GM19023 (cell line): Measurements from ENCODE around the gene LCP2.

ENCODE experiments used
- ATAC-seq: cut with Tn5 transposase; IDR thresholded peaks from one replicate; pipeline ENCODE4 v1.9.1; 2021; ENCODE audit warnings: mild to moderate bottlenecking, moderate library complexity; ENCODE audit not compliant: unreplicated experiment

The LCP2 gene

DNA sequence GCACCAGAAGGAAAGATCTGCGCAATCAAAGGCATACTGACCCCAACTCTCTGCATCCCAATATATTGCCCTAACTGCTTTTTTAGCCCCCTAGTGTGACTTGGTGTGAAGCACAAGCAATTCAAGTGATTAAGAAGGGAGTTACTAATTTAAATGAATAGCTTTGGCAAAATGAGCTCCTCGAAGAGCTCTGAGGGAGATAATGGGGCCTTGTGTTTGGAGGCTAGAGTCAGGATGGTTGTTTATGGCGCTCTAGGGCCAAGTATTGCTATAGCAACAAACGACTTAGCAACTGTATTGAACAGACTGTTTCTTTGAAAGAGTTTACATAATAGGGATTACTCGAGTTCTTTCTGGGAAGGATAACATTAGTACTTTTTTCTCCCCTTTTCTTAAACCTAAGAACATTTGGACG, 76.2 kb downstream of the LCP2 start:
- ATAC-seq = no peak

DNA sequence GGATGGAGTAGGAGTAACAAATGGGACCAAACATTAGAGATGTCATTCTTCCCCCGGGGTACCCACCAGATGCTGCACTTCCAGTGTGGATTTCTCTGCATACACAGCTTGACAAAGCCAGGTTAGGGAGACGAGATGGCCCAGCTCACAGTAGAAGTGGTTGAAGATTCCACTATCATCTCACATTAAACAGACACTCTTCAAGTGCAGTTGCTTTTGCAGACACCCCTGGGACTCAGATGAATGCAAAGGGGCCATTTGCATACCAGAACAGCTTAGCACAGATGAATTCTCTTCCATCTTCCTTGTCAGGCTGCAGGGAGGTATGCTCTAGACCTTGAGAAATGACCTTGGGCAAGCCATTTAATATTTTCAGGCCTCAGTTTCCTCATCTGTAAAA, 77.4 kb downstream of the LCP2 start:
- no peak for ATAC-seq

GRCh38 chr5:170219615-170220014, 78.0 kb downstream of the LCP2 start:
- no peak for ATAC-seq

GRCh38 chr5:170218726-170219125, 78.9 kb downstream of the LCP2 start:
- ATAC-seq = no peak

DNA sequence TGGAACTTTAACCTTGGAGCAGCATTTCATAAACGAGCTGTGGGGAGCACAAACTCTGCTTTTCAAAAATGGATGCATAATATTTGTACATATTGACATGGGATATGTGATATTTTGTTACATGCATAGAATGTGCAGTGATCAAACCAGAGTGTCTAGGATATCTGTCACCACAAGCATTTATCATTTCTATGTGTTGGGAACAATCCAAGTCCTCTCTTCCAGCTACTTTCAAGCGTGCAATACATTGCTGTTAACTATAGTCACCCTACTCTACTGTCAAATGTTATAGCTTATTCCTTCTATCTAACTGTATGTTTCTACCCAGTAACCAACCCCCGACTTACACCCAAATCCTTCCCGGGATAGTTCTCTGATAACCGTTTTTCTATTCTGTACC, 79.7 kb downstream of the LCP2 start:
- no peak for ATAC-seq

DNA sequence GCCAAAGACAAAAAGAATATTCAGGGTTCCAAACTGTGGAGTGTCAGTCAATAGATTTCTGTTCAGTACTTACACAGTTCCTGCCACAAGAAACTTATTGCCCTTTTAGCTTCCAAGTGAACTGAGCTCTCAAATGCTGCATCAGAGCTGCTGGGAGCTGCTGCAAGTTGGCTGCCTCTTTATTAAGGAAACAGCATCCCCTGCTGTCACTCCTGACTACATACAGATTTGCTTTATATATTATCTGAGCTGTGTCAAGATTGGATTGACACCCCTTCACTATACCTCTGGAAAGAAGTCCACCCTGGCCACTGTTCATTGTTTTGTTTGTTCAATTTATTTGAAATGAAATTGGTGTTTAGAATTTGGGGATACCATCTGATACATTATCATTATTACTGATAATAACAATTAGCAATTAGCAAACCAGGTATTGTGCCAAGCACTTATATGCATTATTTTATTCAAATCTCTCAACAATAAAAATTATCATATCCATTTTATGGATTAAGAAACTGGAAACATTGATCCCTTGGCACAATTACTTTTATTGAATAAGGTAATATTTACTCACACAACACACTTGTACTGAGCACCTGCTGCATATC, 81.2 kb downstream of the LCP2 start:
- no peak for ATAC-seq

DNA sequence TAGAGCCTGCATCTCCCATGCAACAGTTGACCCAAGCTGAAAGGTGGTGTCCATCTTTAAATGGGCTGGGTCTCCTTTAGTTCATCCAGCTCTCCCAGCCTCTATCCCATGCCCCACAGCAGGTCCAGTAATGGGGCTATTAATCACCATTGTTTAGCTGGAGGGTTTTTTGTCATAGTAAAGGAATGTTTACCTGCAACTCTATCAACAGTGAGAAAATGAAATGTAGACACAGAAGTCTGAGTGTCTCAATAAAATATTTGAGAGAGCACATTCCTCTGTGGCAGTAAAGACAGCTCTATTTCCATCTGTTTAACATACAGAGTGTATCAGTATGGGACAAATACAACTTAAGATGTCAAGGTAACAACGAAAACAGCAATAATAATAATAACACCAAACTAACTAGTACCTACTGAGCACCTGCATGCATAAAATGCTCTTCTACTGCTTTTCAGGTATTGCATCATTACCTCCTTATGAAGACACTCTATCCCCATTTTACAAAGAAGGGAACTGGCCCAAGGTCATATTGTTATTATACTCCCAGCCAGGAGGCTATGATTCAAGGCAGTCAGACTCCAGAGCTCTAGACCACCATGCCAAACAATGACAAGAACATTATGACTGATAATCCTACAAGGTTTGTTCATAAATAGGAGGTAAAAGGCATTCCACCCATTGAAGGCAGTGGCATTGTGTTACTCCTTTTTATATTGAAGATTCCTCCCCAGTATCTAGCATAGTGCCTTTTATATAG, 85.8 kb downstream of the LCP2 start:
- no peak for ATAC-seq

DNA sequence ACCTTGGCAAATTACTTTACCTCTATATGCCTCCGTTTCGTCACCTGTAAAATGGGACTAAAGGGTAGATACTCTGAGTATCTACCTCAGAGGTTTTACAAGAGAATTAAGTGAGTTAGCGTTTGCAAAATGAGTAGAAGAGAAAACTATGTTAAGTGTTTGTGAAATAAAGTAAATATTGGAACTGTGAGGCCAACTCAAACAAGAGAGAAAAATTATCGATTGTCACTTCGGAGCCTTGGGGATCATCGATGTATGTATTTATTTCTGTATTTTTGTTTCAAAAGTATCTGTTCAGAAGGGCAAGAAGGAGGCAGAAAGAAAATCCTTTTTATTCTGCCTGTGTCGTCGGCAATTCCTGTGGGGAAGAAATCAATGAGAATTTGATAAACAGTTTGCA, 90.6 kb downstream of the LCP2 start:
- ATAC-seq = no peak

- ATAC-seq = no peak
Measured at GRCh38 chr5:170206216-170206615, 91.4 kb downstream of the LCP2 start.

GRCh38 chr5:170204202-170204601, 93.4 kb downstream of the LCP2 start:
- no peak for ATAC-seq

DNA sequence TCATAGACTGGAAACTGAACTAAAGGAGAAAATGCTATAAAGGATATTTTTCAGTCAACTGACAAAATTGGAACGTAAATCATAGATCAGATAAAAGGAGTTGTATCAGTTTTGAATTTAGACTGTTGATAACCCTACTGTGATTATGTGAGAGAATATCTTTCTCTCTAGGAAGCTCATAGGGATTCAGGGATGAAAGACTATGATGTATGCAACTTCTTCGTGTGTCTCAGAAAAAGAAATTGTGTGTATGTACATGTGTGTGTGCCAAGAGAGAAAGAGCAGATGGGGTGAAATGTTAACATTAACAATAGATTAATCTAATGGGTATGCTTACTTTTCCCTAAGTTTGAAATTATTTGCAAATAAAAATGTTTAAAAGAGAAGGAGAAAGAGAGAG, 95.5 kb downstream of the LCP2 start:
- ATAC-seq = no peak

DNA sequence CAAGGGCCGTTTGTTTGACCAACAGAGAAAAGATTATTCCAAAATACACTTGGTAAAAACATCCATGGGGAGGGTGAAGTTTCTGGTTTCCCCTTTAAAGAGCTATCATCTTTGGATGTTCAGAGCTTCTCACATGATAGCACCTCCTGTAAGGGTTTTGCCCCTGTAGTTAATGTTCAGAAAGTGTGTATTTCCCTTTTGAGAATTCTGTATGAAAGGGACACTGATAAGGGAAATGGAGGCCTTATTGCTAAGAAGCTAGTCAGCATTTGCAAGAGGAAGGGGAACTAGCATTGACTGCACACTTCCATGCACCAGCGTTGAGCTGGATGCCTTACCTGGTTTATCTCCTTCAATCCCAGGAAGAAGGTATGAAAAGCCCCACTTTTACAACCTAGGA, 96.3 kb downstream of the LCP2 start:
- ATAC-seq = no peak

DNA sequence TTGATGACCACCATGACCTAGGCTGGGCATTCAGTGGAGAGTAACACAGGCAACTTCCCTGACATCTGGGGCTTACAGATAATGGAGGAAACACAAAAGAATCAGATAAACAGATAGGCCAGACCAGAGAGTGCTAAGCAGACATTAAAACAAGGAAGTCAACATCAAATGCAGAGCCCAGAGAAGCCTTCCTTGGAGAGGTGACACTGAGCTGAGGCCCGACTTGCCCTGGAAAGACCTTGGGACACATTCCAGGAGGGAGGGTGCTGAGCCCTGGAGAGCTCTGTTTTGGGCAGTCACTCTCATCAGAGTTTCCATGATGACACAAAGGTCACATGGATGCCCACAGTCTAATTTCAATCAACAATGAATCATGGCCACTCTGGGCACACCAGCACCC, 96.7 kb downstream of the LCP2 start:
- ATAC-seq = no peak
